Activated gamma-delta T cell treated with anti-CD3 and anti-CD28 coated beads, Interleukin-2, amount 50 U/mL, for 16 hours (primary cell): ENCODE results near the gene ERAP2.

Experiments used
- DNase-seq: peaks from one replicate; pipeline ENCODE4 v3.0.0-alpha.2; 2020; ENCODE audit warnings: low read depth

The ERAP2 gene

DNA sequence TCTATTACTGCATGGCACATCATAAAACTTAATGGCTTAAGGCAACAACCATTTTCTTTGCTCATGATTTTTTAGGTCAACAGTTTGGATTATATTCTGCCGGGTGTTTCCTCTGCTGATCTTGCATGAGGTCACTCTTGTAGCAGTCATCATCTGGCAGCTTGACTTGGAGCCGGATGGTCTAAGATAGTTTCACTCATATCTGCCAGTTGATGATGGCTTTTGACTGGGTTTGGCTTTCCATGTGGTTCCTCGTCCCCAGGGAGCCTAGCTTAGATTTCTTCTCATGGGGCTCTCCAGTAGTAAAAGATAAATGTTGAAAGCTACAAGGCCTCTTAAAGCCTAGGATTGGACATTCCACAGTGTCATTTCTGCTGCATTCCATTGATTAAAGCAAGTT lies 87.0 kb downstream of the ERAP2 start:
- no peak for DNase-seq

DNA sequence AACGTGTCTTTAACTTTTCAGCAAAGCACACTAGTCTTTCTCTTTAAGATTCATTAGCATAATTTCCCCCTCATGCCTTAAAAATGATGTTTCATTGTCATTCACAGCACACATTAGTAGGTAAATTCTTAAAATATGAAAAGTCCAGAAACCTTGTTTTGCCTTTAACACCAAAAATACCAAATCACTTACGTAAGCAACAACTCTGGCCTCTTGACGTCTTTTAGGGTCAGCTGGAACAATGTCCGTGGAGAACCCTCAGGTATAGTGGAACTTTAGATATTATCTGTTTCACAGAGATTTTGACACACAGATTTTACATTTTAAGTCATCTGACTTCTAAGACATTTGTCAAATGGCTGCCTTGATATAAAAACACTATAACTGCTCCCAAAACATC lies 90.5 kb downstream of the ERAP2 start:
- no peak for DNase-seq

DNA sequence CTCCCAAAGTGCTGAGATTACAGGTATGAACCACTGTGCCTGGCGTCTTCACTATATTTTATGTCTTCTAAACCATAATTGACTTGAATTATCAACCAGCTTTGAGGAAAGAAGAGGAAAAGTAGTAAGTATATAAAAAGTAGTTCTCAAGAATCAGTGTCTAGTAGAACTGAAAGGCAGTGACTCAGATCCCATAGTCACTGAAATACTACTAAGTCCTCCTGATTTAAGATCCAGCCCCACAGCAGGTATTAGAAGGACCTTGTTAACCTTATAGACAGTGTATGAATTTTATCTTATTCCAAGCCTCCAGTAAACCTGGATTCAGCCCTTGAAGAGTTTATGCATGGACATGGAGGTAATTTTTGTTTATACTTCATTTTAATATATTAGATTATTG lies 91.1 kb downstream of the ERAP2 start:
- DNase-seq = no peak

DNA sequence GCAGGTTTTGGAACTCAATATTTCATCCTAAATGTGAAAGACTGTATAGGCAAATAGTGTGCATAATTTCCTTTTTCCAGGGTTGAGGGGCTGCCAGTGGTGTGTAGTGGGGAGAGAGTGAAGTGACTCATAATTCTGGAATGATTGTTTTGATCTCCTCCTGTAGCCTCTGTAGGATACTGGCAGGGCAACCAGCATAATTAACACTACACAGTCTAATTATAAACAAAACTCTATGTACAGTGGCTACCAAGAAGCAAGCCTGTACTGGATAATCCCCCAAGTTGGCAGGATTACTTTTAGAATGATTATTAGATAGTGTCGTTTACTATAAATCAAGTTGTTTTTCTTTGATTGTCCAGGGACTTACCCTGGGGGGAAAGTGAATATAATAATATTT lies 91.8 kb downstream of the ERAP2 start:
- no peak for DNase-seq

DNA sequence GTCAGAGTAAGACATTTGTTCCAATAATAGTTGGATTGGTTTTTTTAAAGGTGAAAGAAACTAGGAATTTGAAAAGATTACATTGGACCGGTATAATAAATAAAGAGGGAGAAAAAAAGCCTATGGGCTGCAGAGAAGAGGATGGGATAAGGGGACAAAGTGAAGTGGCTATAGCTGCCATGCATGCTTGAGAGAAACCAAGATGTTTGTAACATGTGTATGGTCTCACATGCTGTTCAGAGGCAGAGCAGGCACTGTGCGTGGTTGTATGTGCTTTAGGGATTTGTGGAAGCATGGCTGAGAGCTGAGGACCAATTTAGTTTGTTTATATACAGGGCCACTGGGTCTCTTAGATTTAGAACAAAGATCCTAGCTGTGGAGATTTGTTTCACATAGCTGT lies 92.3 kb downstream of the ERAP2 start:
- no peak for DNase-seq
